ENCODE results near the gene OR10A3. TPM values are rescaled to one million over a fixed set of nuclear protein-coding genes. Genes with fewer than 3 reads are reported as not detected.

Gene OR10A3
- total RNA-seq, 6 donors from 2014 or later, result not detected

- Histone ChIP-seq H3K4me3 (no peak overlapping the region), H3K27me3 (no peaks in the 10 kb centered on the region), H3K9me3 (no peaks in the 10 kb centered on the region), H3K36me3 (no peaks in the 10 kb centered on the region), H3K4me1 (no peaks in the 10 kb centered on the region), H3K27ac (no peak overlapping the region)
- TF ChIP-seq CTCF (IDR thresholded peaks at IDR 0.05), result no peak
- TF ChIP-seq POLR2A (IDR thresholded peaks at IDR 0.05), result no peak
- TF ChIP-seq POLR2AphosphoS5 (IDR thresholded peaks at IDR 0.05), result no peak
- no peak for TF ChIP-seq EP300 (IDR thresholded peaks at IDR 0.05)
- 54 to 61% methylated on average over 2 of the region's 2 CpGs for WGBS, 2 donors
- no peak for ATAC-seq (ENCODE audit: low FRiP score in 2 of 2)
- no peak for DNase-seq
Measured at GRCh38 chr11:7909585-7910285, 31.8 kb downstream of the OR10A3 start.

GRCh38 chr11:7907121-7907520 is 34.4 kb downstream of the OR10A3 start:
- Histone ChIP-seq H3K4me1 (no peaks in the 10 kb centered on the region), H3K4me3 (no peak overlapping the region), H3K27me3 (no peaks in the 10 kb centered on the region), H3K27ac (no peak overlapping the region), H3K9me3 (no peaks in the 10 kb centered on the region), H3K36me3 (no peaks in the 10 kb centered on the region)
- DNase-seq (no peak), ATAC-seq (ENCODE audit: low FRiP score in 2 of 2) (no peak)
- TF ChIP-seq POLR2A (IDR thresholded peaks at IDR 0.05), result no peak
- no peak for TF ChIP-seq POLR2AphosphoS5 (IDR thresholded peaks at IDR 0.05)
- TF ChIP-seq EP300 (IDR thresholded peaks at IDR 0.05), result no peak
- no peak for TF ChIP-seq CTCF (IDR thresholded peaks at IDR 0.05)
- WGBS, 2 donors, result 56 to 63% methylated on average over 3 of the region's 3 CpGs

GRCh38 chr11:7906481-7906880 is 35.0 kb downstream of the OR10A3 start:
- H3K36me3 ChIP-seq, result no peaks in the 10 kb centered on the region
- ATAC-seq (ENCODE audit: low FRiP score in 2 of 2) (no peak), DNase-seq (peak in 1 of 2 donors; percentile 47)
- H3K9me3 ChIP-seq, result no peaks in the 10 kb centered on the region
- no peaks in the 10 kb centered on the region for H3K4me1 ChIP-seq
- peak overlapping the region; percentile 47 to 71 (median 58) for H3K27ac ChIP-seq
- no peak overlapping the region for H3K4me3 ChIP-seq
- no peaks in the 10 kb centered on the region for H3K27me3 ChIP-seq
- TF ChIP-seq CTCF (IDR thresholded peaks at IDR 0.05) (no peak), POLR2A (IDR thresholded peaks at IDR 0.05) (no peak), POLR2AphosphoS5 (IDR thresholded peaks at IDR 0.05) (no peak), EP300 (IDR thresholded peaks at IDR 0.05) (no peak)
- 19 to 25% methylated on average over 4 of the region's 4 CpGs for whole genome bisulfite sequencing, 2 donors

GRCh38 chr11:7905961-7906429 is 35.5 kb downstream of the OR10A3 start:
- WGBS, 2 donors, result 31 to 42% methylated on average over 3 of the region's 3 CpGs
- Histone ChIP-seq H3K36me3 (no peaks in the 10 kb centered on the region), H3K27ac (peak overlapping the region; percentile 47 to 71 (median 58)), H3K27me3 (no peaks in the 10 kb centered on the region), H3K9me3 (no peaks in the 10 kb centered on the region), H3K4me1 (no peaks in the 10 kb centered on the region), H3K4me3 (peak overlapping the region in 2 of 4 donors; percentile 17 to 33)
- ATAC-seq (ENCODE audit: low FRiP score in 2 of 2) (peak; percentile 50 to 93), DNase-seq (peak in 1 of 2 donors; percentile 56)
- TF ChIP-seq POLR2A (IDR thresholded peaks at IDR 0.05) (peak in 1 of 4 donors; percentile 39), EP300 (IDR thresholded peaks at IDR 0.05) (no peak)

- Histone ChIP-seq H3K27ac (peak overlapping the region; percentile 47 to 71 (median 58)), H3K36me3 (no peaks in the 10 kb centered on the region), H3K4me1 (no peaks in the 10 kb centered on the region), H3K27me3 (no peaks in the 10 kb centered on the region), H3K4me3 (peak overlapping the region in 3 of 4 donors; percentile 17 to 33 (median 30)), H3K9me3 (no peaks in the 10 kb centered on the region)
- 63 to 75% methylated on average over 9 of the region's 9 CpGs for WGBS, 2 donors
- DNase-seq, result no peak
- no peak for TF ChIP-seq POLR2A (IDR thresholded peaks at IDR 0.05)
- TF ChIP-seq CTCF (IDR thresholded peaks at IDR 0.05), result no peak
- TF ChIP-seq EP300 (IDR thresholded peaks at IDR 0.05), result no peak
- TF ChIP-seq POLR2AphosphoS5 (IDR thresholded peaks at IDR 0.05), result no peak
- ATAC-seq (ENCODE audit: low FRiP score in 2 of 2), result peak in 1 of 2 donors; percentile 72
Measured at GRCh38 chr11:7905549-7905948, 36.0 kb downstream of the OR10A3 start.

All from upper lobe of left lung (tissue), 6 donors.